IMR-90 (cell line): ENCODE results near the gene ANKLE2. TPM values are rescaled to one million over a fixed set of nuclear protein-coding genes. Genes with fewer than 3 reads are reported as not detected.
"Not testable (repeated sequence)": the region's sequence is repeated elsewhere in the genome, so short reads cannot be mapped to it uniquely, and the experiment has no call there.

Experiments
- ATAC-seq: fragments of 200-7000 bp; cut with Tn5 transposase; 2 replicates; pipeline ENCODE4 v1.9.1; 2020; ENCODE audit warnings: low read depth, mild to moderate bottlenecking, moderate library complexity
- BruUV-seq: library from RNA; stranded (reverse); fragments of 400-500 nt; replicated peaks from 2 replicates; lab custom pipeline; 2021; lab: Mats Ljungman, UMichigan
- CTCF ChIA-PET: fragments of 300-600 bp; formaldehyde crosslinking; extraction: SDS; loops from one replicate; lab custom pipeline; 2021; ENCODE audit warnings: antibody characterized with exemption; lab: Yijun Ruan, JAX
- POLR2A ChIA-PET: fragments of 300-600 bp; sonication (Branson Sonifier 250); formaldehyde crosslinking; loops from one replicate; lab custom pipeline; 2022; ENCODE audit warnings: antibody characterized with exemption; ENCODE audit not compliant: unreplicated experiment; lab: Charles Lee
- DNase-seq: peaks from one replicate; pipeline ENCODE4 v3.0.0; 2013
- H2AFZ ChIP-seq: replicated peaks from 2 replicates; pipeline ENCODE3; 2013; ENCODE audit warnings: low read length, mild to moderate bottlenecking; ENCODE audit not compliant: poor library complexity
- H2AK5ac ChIP-seq: 2 replicates; pipeline ENCODE4 v1.6.1; 2013; ENCODE audit warnings: low read depth, low read length, inconsistent platforms
- H2AK9ac ChIP-seq: replicated peaks from 2 replicates; pipeline ENCODE3; 2013; ENCODE audit warnings: mild to moderate bottlenecking, low read depth, low read length, moderate library complexity; ENCODE audit not compliant: poor library complexity
- H2BK120ac ChIP-seq: 2 replicates; pipeline ENCODE4 v1.6.1; 2013; ENCODE audit warnings: low read depth, low read length, inconsistent platforms
- H2BK15ac ChIP-seq: 3 replicates; pipeline ENCODE4 v1.6.1; 2013; ENCODE audit warnings: low read depth, low read length, inconsistent platforms
- H2BK20ac ChIP-seq: 2 replicates; pipeline ENCODE4 v1.6.1; 2013; ENCODE audit warnings: low read depth, mild to moderate bottlenecking, inconsistent platforms, low read length, moderate library complexity
- H2BK5ac ChIP-seq: 2 replicates; pipeline ENCODE4 v1.6.1; 2013; ENCODE audit warnings: mild to moderate bottlenecking, low read depth, low read length, inconsistent platforms; ENCODE audit not compliant: poor library complexity, severe bottlenecking
- H3K14ac ChIP-seq: replicated peaks from 2 replicates; pipeline ENCODE4 v1.6.1; 2013; ENCODE audit warnings: low read depth, low read length, inconsistent platforms
- H3K18ac ChIP-seq: 2 replicates; pipeline ENCODE4 v1.6.1; 2013; ENCODE audit warnings: low read depth, low read length, control low read depth
- H3K23ac ChIP-seq: 2 replicates; pipeline ENCODE4 v1.6.1; 2013; ENCODE audit warnings: low read depth, low read length, inconsistent platforms
- H3K27ac ChIP-seq: 2 replicates; pipeline ENCODE4 v1.5.1; 2013; ENCODE audit warnings: mild to moderate bottlenecking, control low read depth, low read length; ENCODE audit not compliant: insufficient read depth
- H3K27me3 ChIP-seq: 2 replicates; pipeline ENCODE4 v1.6.1; 2013; ENCODE audit warnings: low read length; ENCODE audit not compliant: control insufficient read depth, insufficient read depth
- H3K36me3 ChIP-seq: 2 replicates; pipeline ENCODE4 v1.6.1; 2013; ENCODE audit warnings: low read length, mixed read lengths; ENCODE audit not compliant: control insufficient read depth, insufficient read depth
- H3K4ac ChIP-seq: 2 replicates; pipeline ENCODE4 v1.6.1; 2013; ENCODE audit warnings: low read depth, low read length, inconsistent platforms
- H3K4me1 ChIP-seq: 2 replicates; pipeline ENCODE4 v1.6.1; 2013; ENCODE audit warnings: low read length, mixed read lengths; ENCODE audit not compliant: control insufficient read depth, insufficient read depth
- H3K4me2 ChIP-seq: 2 replicates; pipeline ENCODE4 v1.6.1; 2013; ENCODE audit warnings: low read depth, mild to moderate bottlenecking, control low read depth, low read length, moderate library complexity
- H3K4me3 ChIP-seq: 2 replicates; pipeline ENCODE4 v1.5.1; 2013; ENCODE audit warnings: low read depth, mild to moderate bottlenecking, control low read depth, low read length, moderate library complexity; ENCODE audit not compliant: insufficient read depth
- H3K56ac ChIP-seq: 2 replicates; pipeline ENCODE4 v1.6.1; 2013; ENCODE audit warnings: low read length, inconsistent platforms; ENCODE audit not compliant: insufficient read depth; ENCODE audit errors: extremely low read depth
- H3K79me1 ChIP-seq, 2 experiments: 2 replicates each; pipeline ENCODE4 v1.6.1; 2013; ENCODE audit warnings: low read length in 2 of 2, inconsistent platforms in 1 of 2, low read depth in 1 of 2
- H3K9ac ChIP-seq: 2 replicates; pipeline ENCODE4 v1.6.1; 2013; ENCODE audit warnings: low read depth, low read length, control low read depth
- H3K9me1 ChIP-seq: 2 replicates; pipeline ENCODE4 v1.6.1; 2013; ENCODE audit warnings: low read length, inconsistent platforms; ENCODE audit not compliant: insufficient read depth
- H3K9me3 ChIP-seq: 2 replicates; pipeline ENCODE4 v1.6.1; 2013; ENCODE audit warnings: low read length; ENCODE audit not compliant: control insufficient read depth, insufficient read depth
- H4K20me1 ChIP-seq: 2 replicates; pipeline ENCODE4 v1.6.1; 2013; ENCODE audit warnings: low read length, inconsistent platforms; ENCODE audit not compliant: insufficient read depth
- H4K5ac ChIP-seq: 2 replicates; pipeline ENCODE4 v1.6.1; 2013; ENCODE audit warnings: mild to moderate bottlenecking, low read depth, low read length, control low read depth
- H4K8ac ChIP-seq, 2 experiments: 2 replicates each; pipeline ENCODE4 v1.6.1; 2013; ENCODE audit warnings: low read depth in 2 of 2, low read length in 2 of 2, control low read depth in 1 of 2, inconsistent platforms in 1 of 2
- H4K91ac ChIP-seq: 2 replicates; pipeline ENCODE4 v1.6.1; 2013; ENCODE audit warnings: low read depth, low read length, inconsistent platforms; ENCODE audit not compliant: insufficient read depth
- WGBS, 2 experiments: methylation state at CpG; one replicate each; pipeline versions ENCODE4 v1.1.5 to v1.1.7; 2013; ENCODE audit warnings: missing lambda C conversion rate in 2 of 2; ENCODE audit not compliant: insufficient read length in 1 of 2; ENCODE audit errors: extremely low coverage in 2 of 2; 5-methylcytosine and 5-hydroxymethylcytosine counted together
- dilution Hi-C: fragments of 300-500 bp; cut with HindIII; formaldehyde crosslinking; loops from one replicate; pipeline ENCODE4 v1.14.3; 2018; ENCODE audit warnings: low sequenced_read_pairs; ENCODE audit not compliant: unreplicated experiment
- in situ Hi-C: fragments of 300-500 bp; cut with MboI; formaldehyde crosslinking; loops from 3 replicates; pipeline ENCODE4 v1.14.3; 2019; ENCODE audit warnings: low sequenced_read_pairs, inconsistent platforms, mixed read lengths
- intact Hi-C: fragments of 100-400 bp; cut with micrococcal nuclease; formaldehyde crosslinking; loops from 2 replicates; pipeline ENCODE4 v1.10.0; 2022
- polyA plus RNA-seq, 3 experiments: library from polyadenylated mRNA; depleted of rRNA; stranded (reverse); fragments of >200 nt; gene quantifications; 2 replicates each; pipeline ENCODE4 v1.2.3, GENCODE V29; 2012; ENCODE audit warnings: low replicate concordance in 1 of 3
- total RNA-seq: library from RNA; depleted of rRNA; stranded (reverse); fragments of >200 nt; gene quantifications from 2 replicates; pipeline ENCODE4 v1.2.3, GENCODE V29; 2012

ANKLE2 gene
- total and polyA plus RNA-seq, 2 of the 4 experiments (the other 2 are of a cell fraction), result 63.4 to 82.4 TPM

GRCh38 chr12:132753670-132754069 lies 8.0 kb downstream of the ANKLE2 start:
- H3K14ac ChIP-seq, BruUV-seq, H3K4ac ChIP-seq, H3K4me3 ChIP-seq, H4K5ac ChIP-seq, H4K91ac ChIP-seq, in situ Hi-C loops, DNase-seq, H2BK20ac ChIP-seq, H3K18ac ChIP-seq, dilution Hi-C loops, H3K9me1 ChIP-seq, H3K9me3 ChIP-seq, H3K4me1 ChIP-seq, CTCF ChIA-PET, H3K23ac ChIP-seq, H4K8ac ChIP-seq, POLR2A ChIA-PET, H3K56ac ChIP-seq, H3K27me3 ChIP-seq, H2AK9ac ChIP-seq, H2BK120ac ChIP-seq, H3K4me2 ChIP-seq, H3K27ac ChIP-seq, H2AK5ac ChIP-seq, H2AFZ ChIP-seq, H2BK5ac ChIP-seq, H2BK15ac ChIP-seq, intact Hi-C loops, H3K9ac ChIP-seq, ATAC-seq: not testable (repeated sequence)
- WGBS, 2 experiments, result 97% methylated on average over 3 of the region's 7 CpGs; no CpG with 5 or more reads in 1 of the 2 experiments
- H4K20me1 ChIP-seq, result peaks cover 87% of the 10 kb centered on the region
- peaks cover 38% of the 10 kb centered on the region for H3K36me3 ChIP-seq
- H3K79me1 ChIP-seq, result peaks cover 19 to 49% of the 10 kb centered on the region in 2 experiments
